ENCODE results near the gene OR2AG1. TPM values are rescaled to one million over a fixed set of nuclear protein-coding genes. Genes with fewer than 3 reads are reported as not detected.
A peak's percentile ranks its signal among the peaks of the same experiment; 100 is the strongest.

The OR2AG1 gene
- total RNA-seq, 1 donor from 2014 or later = not detected

DNA sequence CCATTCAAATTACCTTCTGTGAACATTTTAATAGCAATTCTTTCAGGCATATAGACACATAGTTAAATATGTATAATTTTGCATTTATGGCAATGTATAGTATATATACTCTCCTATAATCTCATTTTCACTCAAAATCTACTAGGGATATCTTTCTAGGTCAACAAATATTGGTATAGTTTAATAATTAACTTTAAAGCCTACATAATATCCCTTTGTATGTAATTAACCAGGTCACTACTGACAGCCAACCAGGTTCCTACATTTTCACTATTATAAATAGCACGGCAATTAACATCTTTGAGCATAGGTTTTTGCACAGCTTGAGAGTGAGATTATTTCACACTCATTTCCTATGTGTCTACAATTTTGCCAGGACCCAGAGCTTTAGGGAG lies 26.9 kb upstream of the OR2AG1 start:
- FAIRE-seq (no peak), DNase-seq (ENCODE audit: low read depth) (no peak)
- peaks cover 3% of the 10 kb centered on the region for H3K9me3 Mint-ChIP-seq (ENCODE audit: unreplicated experiment)
- H3K4me1 ChIP-seq (ENCODE audit: insufficient read depth, low read length) = no peaks in the 10 kb centered on the region
- no peak overlapping the region for H3K27ac ChIP-seq (ENCODE audit: low read depth, low read length)
- H3K79me2 ChIP-seq (ENCODE audit: insufficient read depth, low read length) = no peaks in the 10 kb centered on the region
- no peak overlapping the region for H2AFZ ChIP-seq (ENCODE audit: low read depth, low read length)
- no peaks in the 10 kb centered on the region for H4K20me1 ChIP-seq (ENCODE audit: insufficient read depth, low read length)
- no peaks in the 10 kb centered on the region for H3K27me3 Mint-ChIP-seq (ENCODE audit: low read depth, unreplicated experiment)
- H3K4me3 Mint-ChIP-seq (ENCODE audit: unreplicated experiment) = no peak overlapping the region
- H3K27me3 ChIP-seq (ENCODE audit: insufficient read depth, low read length) = no peaks in the 10 kb centered on the region
- H3K4me2 ChIP-seq (ENCODE audit: low read length) = no peak overlapping the region
- no peaks in the 10 kb centered on the region for H3K9me3 ChIP-seq (ENCODE audit: insufficient read depth, low read depth, low read length)
- no peaks in the 10 kb centered on the region for H3K36me3 Mint-ChIP-seq (ENCODE audit: low read depth, unreplicated experiment)
- no peaks in the 10 kb centered on the region for H3K36me3 ChIP-seq (ENCODE audit: insufficient read depth, low read length)
- H3K4me3 ChIP-seq (ENCODE audit: insufficient read depth, low read depth, low read length) = no peak overlapping the region
- no peak overlapping the region for H3K9ac ChIP-seq (ENCODE audit: low read length)
- TF ChIP-seq, protein P1, sequence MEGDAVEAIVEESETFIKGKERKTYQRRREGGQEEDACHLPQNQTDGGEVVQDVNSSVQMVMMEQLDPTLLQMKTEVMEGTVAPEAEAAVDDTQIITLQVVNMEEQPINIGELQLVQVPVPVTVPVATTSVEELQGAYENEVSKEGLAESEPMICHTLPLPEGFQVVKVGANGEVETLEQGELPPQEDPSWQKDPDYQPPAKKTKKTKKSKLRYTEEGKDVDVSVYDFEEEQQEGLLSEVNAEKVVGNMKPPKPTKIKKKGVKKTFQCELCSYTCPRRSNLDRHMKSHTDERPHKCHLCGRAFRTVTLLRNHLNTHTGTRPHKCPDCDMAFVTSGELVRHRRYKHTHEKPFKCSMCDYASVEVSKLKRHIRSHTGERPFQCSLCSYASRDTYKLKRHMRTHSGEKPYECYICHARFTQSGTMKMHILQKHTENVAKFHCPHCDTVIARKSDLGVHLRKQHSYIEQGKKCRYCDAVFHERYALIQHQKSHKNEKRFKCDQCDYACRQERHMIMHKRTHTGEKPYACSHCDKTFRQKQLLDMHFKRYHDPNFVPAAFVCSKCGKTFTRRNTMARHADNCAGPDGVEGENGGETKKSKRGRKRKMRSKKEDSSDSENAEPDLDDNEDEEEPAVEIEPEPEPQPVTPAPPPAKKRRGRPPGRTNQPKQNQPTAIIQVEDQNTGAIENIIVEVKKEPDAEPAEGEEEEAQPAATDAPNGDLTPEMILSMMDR (IDR thresholded peaks at IDR 0.05; ENCODE audit: insufficient read depth, low read depth, low read length) = no peak
- no peak for TF ChIP-seq EZH2 (IDR thresholded peaks at IDR 0.05; ENCODE audit: insufficient read depth, low read length)
- H3K4me1 Mint-ChIP-seq (ENCODE audit: low read depth, unreplicated experiment) = no peaks in the 10 kb centered on the region
- H3K27ac Mint-ChIP-seq (ENCODE audit: unreplicated experiment) = no peak overlapping the region

DNA sequence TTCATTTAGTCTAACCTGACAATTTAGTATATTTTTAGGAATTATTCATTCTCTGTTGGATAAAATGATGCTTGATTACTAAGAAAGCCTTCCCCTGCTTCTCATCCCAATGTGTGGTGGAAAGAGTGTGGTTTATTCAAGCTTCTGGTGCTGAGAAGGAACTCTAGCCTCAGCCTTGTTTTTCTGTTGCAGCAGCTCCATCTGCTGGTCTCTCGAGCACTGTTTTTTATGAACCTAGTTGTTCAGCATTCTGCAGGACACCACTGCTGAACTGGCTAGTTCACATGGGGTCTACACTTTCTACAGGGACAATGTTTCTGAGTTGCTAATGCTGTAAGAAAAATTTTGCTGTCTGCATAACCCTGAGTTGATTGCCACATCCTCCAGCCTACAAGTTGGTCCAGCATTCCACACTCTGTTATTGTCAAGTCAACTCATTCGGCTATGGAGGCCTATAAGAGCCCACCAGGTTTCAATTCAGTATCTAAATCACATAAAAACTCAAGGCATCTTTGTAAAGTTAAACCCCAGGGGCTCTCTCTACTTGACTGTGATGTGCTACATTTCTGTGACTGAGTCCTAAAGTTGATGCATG lies 25.4 kb upstream of the OR2AG1 start:
- H3K36me3 Mint-ChIP-seq (ENCODE audit: low read depth, unreplicated experiment) = no peaks in the 10 kb centered on the region
- no peaks in the 10 kb centered on the region for H3K4me1 Mint-ChIP-seq (ENCODE audit: low read depth, unreplicated experiment)
- Histone ChIP-seq H3K4me2 (ENCODE audit: low read length) (no peak overlapping the region), H3K9ac (ENCODE audit: low read length) (no peak overlapping the region), H3K9me3 (ENCODE audit: insufficient read depth, low read depth, low read length) (no peaks in the 10 kb centered on the region), H4K20me1 (ENCODE audit: insufficient read depth, low read length) (no peaks in the 10 kb centered on the region), H2AFZ (ENCODE audit: low read depth, low read length) (no peak overlapping the region), H3K4me1 (ENCODE audit: insufficient read depth, low read length) (no peaks in the 10 kb centered on the region), H3K79me2 (ENCODE audit: insufficient read depth, low read length) (no peaks in the 10 kb centered on the region), H3K4me3 (ENCODE audit: insufficient read depth, low read depth, low read length) (no peak overlapping the region), H3K36me3 (ENCODE audit: insufficient read depth, low read length) (no peaks in the 10 kb centered on the region), H3K27ac (ENCODE audit: low read depth, low read length) (no peak overlapping the region), H3K27me3 (ENCODE audit: insufficient read depth, low read length) (no peaks in the 10 kb centered on the region)
- DNase-seq (ENCODE audit: low read depth) = peak; percentile 31
- H3K27ac Mint-ChIP-seq (ENCODE audit: unreplicated experiment) = no peak overlapping the region
- no peak overlapping the region for H3K4me3 Mint-ChIP-seq (ENCODE audit: unreplicated experiment)
- H3K27me3 Mint-ChIP-seq (ENCODE audit: low read depth, unreplicated experiment) = no peaks in the 10 kb centered on the region
- TF ChIP-seq, protein P1 (IDR thresholded peaks at IDR 0.05; ENCODE audit: insufficient read depth, low read depth, low read length) = peak; percentile 70
- TF ChIP-seq EZH2 (IDR thresholded peaks at IDR 0.05; ENCODE audit: insufficient read depth, low read length) = no peak
- FAIRE-seq = peak; percentile 73
- peaks cover 7% of the 10 kb centered on the region for H3K9me3 Mint-ChIP-seq (ENCODE audit: unreplicated experiment)

Data from astrocyte (in vitro differentiated cells and primary cell).